Panc1 (cell line): ENCODE results near the gene HIKESHI.

Experiments
- POLR2AphosphoS5 ChIP-seq: IDR thresholded peaks from 2 replicates; pipeline ENCODE4 v1.6.1; 2012; ENCODE audit warnings: mild to moderate bottlenecking, low read depth, low read length, moderate library complexity
- SIN3A ChIP-seq: IDR thresholded peaks from 2 replicates; pipeline ENCODE4 v1.6.1; 2012; ENCODE audit warnings: low read depth, mild to moderate bottlenecking, low read length, moderate library complexity, borderline replicate concordance; ENCODE audit not compliant: insufficient read depth
- TF ChIP-seq, protein P1 (sequence below): fragments of 450-650 bp; IDR thresholded peaks from 2 replicates; pipeline ENCODE4 v1.5.1; 2017; ENCODE audit warnings: mild to moderate bottlenecking
- TF ChIP-seq, protein P2 (sequence below), 2 experiments: IDR thresholded peaks; 2 replicates each; pipeline ENCODE4 v1.6.1; 2011 to 2012; ENCODE audit warnings: low read depth in 2 of 2, control low read depth in 1 of 2, low read length in 1 of 2, mild to moderate bottlenecking in 1 of 2, moderate library complexity in 1 of 2; ENCODE audit not compliant: insufficient read depth in 1 of 2

DNA sequence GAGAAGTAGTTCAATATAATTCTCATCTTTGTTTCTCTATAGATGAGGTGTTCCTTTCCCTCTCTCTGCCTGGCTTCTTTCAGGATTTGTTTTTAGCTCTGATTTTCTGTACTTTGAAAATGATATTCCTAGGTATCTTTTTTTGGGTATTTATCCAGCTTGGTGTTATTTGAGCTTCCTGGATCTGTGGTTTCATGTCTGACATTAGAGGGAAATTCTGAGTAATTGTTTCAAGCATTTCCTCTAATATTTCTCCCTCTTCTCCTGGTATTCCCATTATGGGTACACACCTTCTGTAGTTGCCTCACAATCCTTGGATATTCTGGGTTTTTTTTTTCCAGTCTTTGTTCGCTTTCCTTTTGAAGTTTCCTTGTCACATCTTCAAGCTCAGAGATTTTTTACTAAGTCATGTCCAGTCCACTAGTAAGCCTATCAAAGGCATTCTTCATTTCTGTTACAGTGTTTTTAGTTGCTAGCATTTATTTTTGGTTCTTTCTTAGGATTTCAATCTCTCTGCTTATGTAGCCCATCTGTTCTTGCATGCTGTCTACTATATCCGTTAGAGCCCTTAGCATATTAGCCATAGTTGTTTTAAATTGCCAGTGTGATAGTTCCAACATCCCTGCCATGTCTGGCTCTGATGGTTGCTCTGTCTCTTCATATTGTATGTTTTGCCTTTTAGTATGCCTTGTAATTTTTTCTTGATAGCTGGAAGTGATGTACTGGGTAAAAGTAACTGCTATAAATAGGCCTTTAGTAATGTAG lies 78.4 kb downstream of the HIKESHI start:
- TF ChIP-seq, protein P1, sequence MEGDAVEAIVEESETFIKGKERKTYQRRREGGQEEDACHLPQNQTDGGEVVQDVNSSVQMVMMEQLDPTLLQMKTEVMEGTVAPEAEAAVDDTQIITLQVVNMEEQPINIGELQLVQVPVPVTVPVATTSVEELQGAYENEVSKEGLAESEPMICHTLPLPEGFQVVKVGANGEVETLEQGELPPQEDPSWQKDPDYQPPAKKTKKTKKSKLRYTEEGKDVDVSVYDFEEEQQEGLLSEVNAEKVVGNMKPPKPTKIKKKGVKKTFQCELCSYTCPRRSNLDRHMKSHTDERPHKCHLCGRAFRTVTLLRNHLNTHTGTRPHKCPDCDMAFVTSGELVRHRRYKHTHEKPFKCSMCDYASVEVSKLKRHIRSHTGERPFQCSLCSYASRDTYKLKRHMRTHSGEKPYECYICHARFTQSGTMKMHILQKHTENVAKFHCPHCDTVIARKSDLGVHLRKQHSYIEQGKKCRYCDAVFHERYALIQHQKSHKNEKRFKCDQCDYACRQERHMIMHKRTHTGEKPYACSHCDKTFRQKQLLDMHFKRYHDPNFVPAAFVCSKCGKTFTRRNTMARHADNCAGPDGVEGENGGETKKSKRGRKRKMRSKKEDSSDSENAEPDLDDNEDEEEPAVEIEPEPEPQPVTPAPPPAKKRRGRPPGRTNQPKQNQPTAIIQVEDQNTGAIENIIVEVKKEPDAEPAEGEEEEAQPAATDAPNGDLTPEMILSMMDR, result no peak
- TF ChIP-seq POLR2AphosphoS5 (no peak), SIN3A (no peak)
- TF ChIP-seq, protein P2, sequence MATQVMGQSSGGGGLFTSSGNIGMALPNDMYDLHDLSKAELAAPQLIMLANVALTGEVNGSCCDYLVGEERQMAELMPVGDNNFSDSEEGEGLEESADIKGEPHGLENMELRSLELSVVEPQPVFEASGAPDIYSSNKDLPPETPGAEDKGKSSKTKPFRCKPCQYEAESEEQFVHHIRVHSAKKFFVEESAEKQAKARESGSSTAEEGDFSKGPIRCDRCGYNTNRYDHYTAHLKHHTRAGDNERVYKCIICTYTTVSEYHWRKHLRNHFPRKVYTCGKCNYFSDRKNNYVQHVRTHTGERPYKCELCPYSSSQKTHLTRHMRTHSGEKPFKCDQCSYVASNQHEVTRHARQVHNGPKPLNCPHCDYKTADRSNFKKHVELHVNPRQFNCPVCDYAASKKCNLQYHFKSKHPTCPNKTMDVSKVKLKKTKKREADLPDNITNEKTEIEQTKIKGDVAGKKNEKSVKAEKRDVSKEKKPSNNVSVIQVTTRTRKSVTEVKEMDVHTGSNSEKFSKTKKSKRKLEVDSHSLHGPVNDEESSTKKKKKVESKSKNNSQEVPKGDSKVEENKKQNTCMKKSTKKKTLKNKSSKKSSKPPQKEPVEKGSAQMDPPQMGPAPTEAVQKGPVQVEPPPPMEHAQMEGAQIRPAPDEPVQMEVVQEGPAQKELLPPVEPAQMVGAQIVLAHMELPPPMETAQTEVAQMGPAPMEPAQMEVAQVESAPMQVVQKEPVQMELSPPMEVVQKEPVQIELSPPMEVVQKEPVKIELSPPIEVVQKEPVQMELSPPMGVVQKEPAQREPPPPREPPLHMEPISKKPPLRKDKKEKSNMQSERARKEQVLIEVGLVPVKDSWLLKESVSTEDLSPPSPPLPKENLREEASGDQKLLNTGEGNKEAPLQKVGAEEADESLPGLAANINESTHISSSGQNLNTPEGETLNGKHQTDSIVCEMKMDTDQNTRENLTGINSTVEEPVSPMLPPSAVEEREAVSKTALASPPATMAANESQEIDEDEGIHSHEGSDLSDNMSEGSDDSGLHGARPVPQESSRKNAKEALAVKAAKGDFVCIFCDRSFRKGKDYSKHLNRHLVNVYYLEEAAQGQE (IDR thresholded peaks at IDR 0.05; ENCODE audit: insufficient read depth in 1 of 2, low read depth in 2 of 2, low read length in 1 of 2), result no peak
